IPS-18a (cell line): ENCODE data around the gene NPR3.

Experiments
- H3K27ac ChIP-seq: one replicate; pipeline ENCODE4 v1.5.1; 2013; ENCODE audit warnings: low read length
- H3K27me3 ChIP-seq: one replicate; pipeline ENCODE4 v1.6.1; 2013; ENCODE audit warnings: mild to moderate bottlenecking, low read length; ENCODE audit not compliant: control insufficient read depth, insufficient read depth
- H3K36me3 ChIP-seq: one replicate; pipeline ENCODE4 v1.6.1; 2013; ENCODE audit warnings: low read depth, low read length; ENCODE audit not compliant: control insufficient read depth
- H3K4me1 ChIP-seq: one replicate; pipeline ENCODE4 v1.6.1; 2013; ENCODE audit warnings: low read depth, low read length; ENCODE audit not compliant: control insufficient read depth
- H3K4me3 ChIP-seq: one replicate; pipeline ENCODE4 v1.5.1; 2013; ENCODE audit warnings: low read length
- H3K9ac ChIP-seq: one replicate; pipeline ENCODE4 v1.6.1; 2013; ENCODE audit warnings: mild to moderate bottlenecking, low read length, moderate library complexity
- H3K9me3 ChIP-seq: one replicate; pipeline ENCODE4 v1.6.1; 2013; ENCODE audit warnings: low read depth, low read length; ENCODE audit not compliant: control insufficient read depth

NPR3 gene

DNA sequence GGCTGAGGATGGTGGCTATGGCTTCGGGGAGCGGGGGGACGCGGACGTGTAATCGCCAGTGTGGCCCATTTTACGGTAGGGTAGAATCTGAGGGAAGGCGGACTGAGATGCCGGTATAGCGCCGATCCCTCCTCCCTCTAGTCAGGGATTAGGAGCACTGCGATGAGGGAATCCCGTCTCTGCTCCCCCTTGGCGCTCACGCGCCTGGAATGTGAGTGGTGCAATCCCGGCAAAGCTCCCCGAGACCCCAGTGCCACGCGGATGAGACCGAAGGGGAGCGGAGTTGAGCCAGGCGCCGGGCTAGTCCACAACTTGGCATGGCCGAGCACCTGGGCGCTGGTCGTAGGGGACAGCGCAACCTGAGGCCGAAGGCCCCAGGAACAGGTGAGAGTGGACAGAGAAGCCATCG lies 2.2 kb downstream of the NPR3 start:
- Histone ChIP-seq H3K9me3 (no peaks in the 10 kb centered on the region), H3K4me1 (peaks cover 18% of the 10 kb centered on the region), H3K27me3 (peaks cover 82% of the 10 kb centered on the region), H3K36me3 (no peaks in the 10 kb centered on the region), H3K4me3 (peak overlapping the region; percentile 29), H3K9ac (no peak overlapping the region), H3K27ac (no peak overlapping the region)

DNA sequence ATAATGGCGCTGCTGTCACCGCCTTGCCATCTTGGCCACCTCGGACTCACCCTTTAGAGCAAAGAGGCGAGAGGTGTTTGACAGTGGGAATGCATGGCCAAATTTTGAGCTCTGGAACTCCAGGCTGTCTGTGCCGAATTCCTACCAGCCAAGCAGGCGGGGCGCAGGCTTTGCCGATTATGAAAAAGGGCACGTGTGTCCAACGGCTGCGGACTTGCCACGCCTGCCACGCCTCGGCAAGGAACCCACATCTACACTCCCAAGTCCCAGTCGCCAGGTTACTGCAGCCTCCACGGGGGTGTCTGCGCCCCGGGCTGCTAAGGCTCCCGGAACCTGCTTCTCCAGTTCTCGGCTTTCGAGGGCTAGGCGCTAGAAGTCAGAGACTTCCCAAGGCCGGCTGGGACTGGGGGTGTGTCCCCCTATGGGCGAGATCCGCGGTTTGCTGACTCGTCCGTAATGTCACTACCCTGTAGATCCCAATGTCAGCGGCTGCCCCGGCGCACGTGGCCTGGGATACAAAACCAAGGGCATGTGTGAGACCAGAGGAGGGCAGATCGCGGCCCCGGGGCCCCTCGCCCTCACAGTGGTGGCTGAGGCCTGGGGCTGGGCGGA lies 2.8 kb downstream of the NPR3 start:
- H3K9me3 ChIP-seq: no peaks in the 10 kb centered on the region
- peak overlapping the region; percentile 29 for H3K4me3 ChIP-seq
- H3K27me3 ChIP-seq: peaks cover 76% of the 10 kb centered on the region
- H3K4me1 ChIP-seq: peaks cover 18% of the 10 kb centered on the region
- no peak overlapping the region for H3K9ac ChIP-seq
- H3K27ac ChIP-seq: no peak overlapping the region
- H3K36me3 ChIP-seq: no peaks in the 10 kb centered on the region

DNA sequence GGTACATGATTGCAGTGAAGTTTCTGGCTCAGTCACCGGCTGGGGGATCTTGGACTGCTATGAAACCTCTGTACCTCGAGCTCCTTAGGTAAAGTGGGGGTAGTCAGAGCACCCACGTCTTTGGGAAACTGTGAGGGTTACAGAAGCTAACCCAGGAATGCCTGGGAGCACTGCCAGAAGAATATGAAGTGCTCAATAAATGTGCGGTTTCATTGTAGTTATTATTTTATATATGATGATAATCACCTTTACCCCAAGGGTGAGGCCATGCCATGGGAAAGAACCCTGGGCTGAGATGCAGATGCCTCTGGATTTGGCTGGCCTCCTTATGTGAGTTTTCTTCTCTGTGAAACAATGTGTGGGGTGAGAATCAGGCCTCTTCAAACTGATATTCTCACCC lies 3.7 kb downstream of the NPR3 start:
- Histone ChIP-seq H3K36me3 (no peaks in the 10 kb centered on the region), H3K27me3 (peaks cover 67% of the 10 kb centered on the region), H3K4me3 (no peak overlapping the region), H3K27ac (no peak overlapping the region), H3K9me3 (no peaks in the 10 kb centered on the region), H3K9ac (no peak overlapping the region), H3K4me1 (peaks cover 14% of the 10 kb centered on the region)

DNA sequence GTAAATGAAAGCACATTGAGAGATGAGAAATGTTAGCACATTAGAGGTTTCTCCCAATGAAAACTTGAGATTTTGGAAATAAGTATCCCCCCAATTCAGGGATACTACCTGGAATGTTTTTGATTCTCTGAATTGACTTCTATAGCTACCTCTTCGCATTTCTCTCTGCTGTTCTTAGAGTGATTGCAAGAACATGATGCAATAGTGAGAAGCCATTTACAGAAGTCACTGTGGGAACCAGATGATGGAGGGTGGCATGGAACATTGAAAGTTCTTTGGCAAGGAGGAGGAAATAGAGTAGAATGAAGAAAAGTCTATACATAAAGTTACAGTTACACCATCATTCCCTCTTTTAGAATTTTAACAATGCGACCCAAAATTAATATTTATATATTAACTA lies 9.2 kb downstream of the NPR3 start:
- no peak overlapping the region for H3K9ac ChIP-seq
- no peaks in the 10 kb centered on the region for H3K9me3 ChIP-seq
- H3K27me3 ChIP-seq: peaks cover 12% of the 10 kb centered on the region
- H3K4me3 ChIP-seq: no peak overlapping the region
- H3K4me1 ChIP-seq: no peaks in the 10 kb centered on the region
- no peaks in the 10 kb centered on the region for H3K36me3 ChIP-seq
- H3K27ac ChIP-seq: no peak overlapping the region

DNA sequence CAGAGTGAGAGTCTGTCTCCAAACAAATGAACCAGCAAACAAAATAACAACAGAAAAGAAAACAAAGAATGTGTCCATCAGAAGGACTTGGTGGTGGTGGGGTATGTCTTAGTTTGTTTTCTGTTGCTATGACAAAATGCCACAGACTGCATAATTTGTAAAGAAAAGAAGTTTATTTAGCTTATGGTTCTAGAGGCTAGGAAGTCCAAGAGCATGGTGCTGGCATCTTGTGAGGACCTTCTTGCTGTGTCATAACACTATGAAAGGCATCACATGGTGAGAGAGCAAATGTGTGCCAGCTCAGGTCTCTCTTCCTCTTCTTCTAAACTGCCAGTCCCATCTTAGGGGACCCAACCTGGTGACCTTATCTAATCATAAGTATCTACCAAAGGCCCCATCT lies 10.5 kb downstream of the NPR3 start:
- Histone ChIP-seq H3K4me3 (no peak overlapping the region), H3K27ac (no peak overlapping the region), H3K9ac (no peak overlapping the region), H3K36me3 (no peaks in the 10 kb centered on the region), H3K27me3 (no peaks in the 10 kb centered on the region), H3K4me1 (no peaks in the 10 kb centered on the region), H3K9me3 (no peaks in the 10 kb centered on the region)

DNA sequence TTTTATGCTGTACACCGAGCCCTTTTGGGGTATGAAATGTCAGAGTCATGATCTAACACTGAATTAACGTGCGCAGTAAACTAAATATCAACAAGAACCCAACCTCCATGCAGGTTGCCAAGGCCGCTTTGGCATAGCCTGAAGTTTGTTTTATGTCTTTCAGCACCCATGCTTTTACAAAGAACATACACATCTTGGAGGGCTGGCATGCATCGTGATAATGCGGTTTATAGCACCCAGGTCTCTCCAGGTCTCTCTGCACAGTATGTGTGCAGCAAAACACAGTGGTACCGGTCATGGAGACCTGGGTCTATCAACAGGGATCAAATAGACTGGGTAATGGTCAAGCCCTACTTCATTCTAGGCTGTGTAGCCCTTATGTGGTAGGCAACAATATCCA lies 11.8 kb downstream of the NPR3 start:
- H3K9ac ChIP-seq: no peak overlapping the region
- no peaks in the 10 kb centered on the region for H3K4me1 ChIP-seq
- H3K9me3 ChIP-seq: no peaks in the 10 kb centered on the region
- H3K27me3 ChIP-seq: no peaks in the 10 kb centered on the region
- H3K36me3 ChIP-seq: no peaks in the 10 kb centered on the region
- H3K4me3 ChIP-seq: no peak overlapping the region
- H3K27ac ChIP-seq: no peak overlapping the region

DNA sequence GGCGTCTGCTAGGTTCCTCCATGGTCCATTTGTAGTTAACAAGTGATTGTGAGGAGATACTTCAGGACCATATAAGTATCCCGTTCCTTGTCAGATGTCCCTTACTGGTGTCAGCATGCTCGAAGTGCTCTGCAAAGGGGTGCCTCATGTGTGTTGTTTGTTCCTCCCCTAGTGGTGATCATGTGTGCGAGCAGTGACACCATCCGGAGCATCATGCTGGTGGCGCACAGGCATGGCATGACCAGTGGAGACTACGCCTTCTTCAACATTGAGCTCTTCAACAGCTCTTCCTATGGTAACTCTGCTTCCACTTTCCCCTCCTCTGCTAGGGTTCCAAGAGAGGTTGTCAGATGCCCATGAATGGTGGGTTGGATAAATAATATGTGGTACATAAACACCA lies 13.4 kb downstream of the NPR3 start:
- no peak overlapping the region for H3K4me3 ChIP-seq
- no peaks in the 10 kb centered on the region for H3K9me3 ChIP-seq
- H3K27ac ChIP-seq: no peak overlapping the region
- H3K4me1 ChIP-seq: no peaks in the 10 kb centered on the region
- H3K36me3 ChIP-seq: no peaks in the 10 kb centered on the region
- H3K9ac ChIP-seq: no peak overlapping the region
- H3K27me3 ChIP-seq: no peaks in the 10 kb centered on the region

DNA sequence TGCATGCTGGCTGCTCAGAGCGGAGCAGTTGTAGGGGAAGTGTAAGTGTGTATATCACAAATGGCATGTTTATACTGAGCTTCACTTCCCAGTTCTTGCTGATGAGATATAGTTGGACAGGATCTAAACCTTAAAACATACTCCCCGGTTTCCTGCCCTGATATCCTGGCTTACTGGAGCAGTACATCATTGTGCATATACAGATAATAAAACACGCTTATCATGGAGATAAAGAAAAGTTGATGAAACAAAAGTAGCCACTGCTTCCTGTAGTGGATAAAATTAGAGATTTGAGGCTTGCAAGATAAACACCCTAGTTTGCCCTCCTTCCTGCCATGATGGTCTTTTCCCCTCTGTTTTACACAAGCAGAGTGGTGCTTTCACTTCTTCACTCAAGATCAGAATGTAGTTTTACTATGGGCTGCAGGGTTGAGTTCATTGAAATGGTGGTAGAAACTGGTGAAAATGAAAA lies 15.0 kb downstream of the NPR3 start:
- Histone ChIP-seq H3K4me1 (no peaks in the 10 kb centered on the region), H3K9me3 (no peaks in the 10 kb centered on the region), H3K9ac (no peak overlapping the region), H3K4me3 (no peak overlapping the region), H3K27me3 (no peaks in the 10 kb centered on the region), H3K36me3 (no peaks in the 10 kb centered on the region), H3K27ac (no peak overlapping the region)

DNA sequence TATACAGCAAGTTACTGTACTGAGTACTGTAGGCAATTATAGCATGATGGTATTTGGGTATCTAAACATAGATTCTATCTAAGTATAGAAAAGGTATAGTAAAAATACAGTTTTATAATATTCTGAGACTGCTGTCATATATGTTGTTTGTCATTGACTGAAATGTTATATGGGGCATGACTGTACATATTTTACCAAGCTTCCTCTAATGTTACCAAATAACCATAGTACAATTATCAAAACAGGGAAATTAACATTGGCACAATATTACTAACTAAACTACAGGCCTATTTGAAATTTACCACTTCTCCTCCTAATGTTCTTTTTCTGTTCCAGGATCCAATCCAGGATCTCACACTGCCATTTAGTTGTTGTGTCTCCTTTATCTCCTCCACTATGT lies 18.5 kb downstream of the NPR3 start:
- H3K4me1 ChIP-seq: no peaks in the 10 kb centered on the region
- H3K9me3 ChIP-seq: no peaks in the 10 kb centered on the region

DNA sequence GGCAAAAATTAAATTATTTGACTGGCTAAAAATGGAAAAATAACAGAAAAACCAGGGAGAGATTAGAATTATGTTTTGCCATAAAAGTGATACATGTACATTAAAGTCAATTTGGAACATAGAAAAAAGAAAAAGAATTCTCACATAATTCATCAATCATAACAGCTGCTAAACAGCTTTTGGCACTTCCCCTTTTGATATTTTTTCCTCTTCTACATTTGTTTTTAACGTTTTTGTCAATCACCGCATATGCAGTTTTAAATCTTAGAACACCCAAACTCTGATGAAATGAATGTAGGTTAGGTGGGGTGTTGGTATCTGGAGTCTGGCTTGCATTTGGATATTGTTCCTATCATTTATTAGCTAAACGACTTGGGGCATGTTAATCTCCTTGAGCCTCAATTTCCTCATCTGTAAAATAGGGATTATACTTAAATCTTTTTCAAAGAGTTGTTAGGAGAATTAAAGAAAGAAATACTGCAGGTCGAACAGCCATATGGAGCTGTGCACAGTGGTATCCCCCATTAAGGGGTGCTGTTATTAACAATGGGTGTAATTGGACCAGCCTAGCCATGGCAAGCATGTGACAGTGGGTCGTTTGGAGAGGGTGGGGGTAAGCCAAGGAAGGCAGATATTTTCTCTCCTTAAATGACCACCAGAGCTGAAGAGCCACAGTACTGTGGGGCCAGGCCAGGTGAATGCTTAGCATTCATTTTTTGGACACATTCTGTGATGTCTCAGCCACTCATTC lies 22.6 kb downstream of the NPR3 start:
- Histone ChIP-seq H3K27ac (no peak overlapping the region), H3K9me3 (no peaks in the 10 kb centered on the region), H3K36me3 (no peaks in the 10 kb centered on the region), H3K27me3 (no peaks in the 10 kb centered on the region), H3K4me3 (no peak overlapping the region), H3K9ac (no peak overlapping the region), H3K4me1 (no peaks in the 10 kb centered on the region)

More for the DNA sequence above, 18.5 kb downstream of the NPR3 start:
- Histone ChIP-seq H3K27ac (no peak overlapping the region), H3K9ac (no peak overlapping the region), H3K27me3 (no peaks in the 10 kb centered on the region), H3K4me3 (no peak overlapping the region), H3K36me3 (no peaks in the 10 kb centered on the region)

DNA sequence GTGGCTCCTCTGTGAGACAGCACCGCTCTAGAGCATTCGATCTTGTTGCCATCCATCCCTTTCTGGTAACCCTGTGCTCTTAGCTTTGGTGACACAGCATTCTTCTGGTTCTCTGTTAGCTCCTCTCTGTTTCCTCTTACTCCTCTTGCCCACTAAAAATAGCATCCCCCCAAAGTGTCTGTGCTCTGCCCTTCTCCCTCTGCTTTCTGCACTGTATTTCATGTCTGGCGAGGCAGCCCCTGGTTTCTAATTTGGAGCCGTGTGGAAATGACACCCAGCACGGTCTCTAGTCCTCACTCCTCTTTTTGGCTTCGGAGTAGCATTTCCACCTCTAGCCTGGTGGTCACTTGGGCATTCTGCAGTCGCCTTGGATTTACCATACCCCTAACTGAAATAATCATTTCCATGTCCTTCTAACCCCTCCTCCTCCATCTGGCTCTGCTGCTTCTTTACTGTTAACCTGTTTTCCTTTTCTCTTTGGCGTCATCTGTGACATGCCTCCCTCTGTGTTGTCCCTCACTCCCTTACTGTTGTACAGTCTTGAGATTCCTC lies 23.8 kb downstream of the NPR3 start:
- H3K4me1 ChIP-seq: no peaks in the 10 kb centered on the region
- H3K9ac ChIP-seq: no peak overlapping the region
- H3K27ac ChIP-seq: no peak overlapping the region
- no peaks in the 10 kb centered on the region for H3K27me3 ChIP-seq
- no peaks in the 10 kb centered on the region for H3K36me3 ChIP-seq
- no peak overlapping the region for H3K4me3 ChIP-seq
- H3K9me3 ChIP-seq: no peaks in the 10 kb centered on the region

DNA sequence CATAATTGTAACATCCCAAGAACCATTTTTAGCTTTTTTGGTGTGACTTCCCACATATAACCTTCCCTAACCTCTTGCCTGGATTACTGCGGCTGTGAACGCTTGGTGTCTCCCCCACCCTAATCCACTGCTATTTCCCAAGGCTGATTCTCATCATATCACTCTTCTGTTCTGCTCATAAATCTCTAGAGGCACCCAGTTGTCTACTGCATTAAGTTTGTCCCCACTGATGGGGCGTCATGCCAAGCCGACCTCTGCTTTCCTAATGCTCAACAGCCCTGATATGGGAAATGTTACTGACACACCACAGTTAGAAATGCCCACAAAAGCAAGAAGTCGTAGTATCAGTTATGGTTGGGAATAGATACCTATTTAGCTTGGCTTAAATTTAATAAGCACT lies 24.4 kb downstream of the NPR3 start:
- Histone ChIP-seq H3K9me3 (no peaks in the 10 kb centered on the region), H3K27me3 (no peaks in the 10 kb centered on the region), H3K4me1 (no peaks in the 10 kb centered on the region), H3K4me3 (no peak overlapping the region), H3K9ac (no peak overlapping the region), H3K36me3 (no peaks in the 10 kb centered on the region), H3K27ac (no peak overlapping the region)
